HG03521 (cell line): ENCODE measurements around the gene CMKLR1.

ENCODE experiments used
- ATAC-seq: cut with Tn5 transposase; IDR thresholded peaks from one replicate; pipeline ENCODE4 v1.9.1; 2021; ENCODE audit warnings: mild to moderate bottlenecking, moderate library complexity; ENCODE audit not compliant: unreplicated experiment

The CMKLR1 gene

GRCh38 chr12:108338915-108339657 is at the start of gene CMKLR1:
Gene CMKLR1, minus strand, starts transcription at chr12:108339311. Its CDS starts 45,720 bp downstream, at chr12:108293591.
- no peak for ATAC-seq

GRCh38 chr12:108387771-108388170 is 48.7 kb upstream of the CMKLR1 start:
- ATAC-seq, result no peak

- ATAC-seq, result no peak
These were observed 47.7 kb upstream of the CMKLR1 start for GRCh38 chr12:108386709-108387360.

- no peak for ATAC-seq
These were observed 43.3 kb upstream of the CMKLR1 start for GRCh38 chr12:108382437-108382801.

GRCh38 chr12:108381787-108382436 is 42.8 kb upstream of the CMKLR1 start:
- ATAC-seq, result no peak

- ATAC-seq, result no peak
These were observed 41.3 kb upstream of the CMKLR1 start for GRCh38 chr12:108380382-108380781.

GRCh38 chr12:108379823-108380222 is 40.7 kb upstream of the CMKLR1 start:
- ATAC-seq, result no peak

- no peak for ATAC-seq
These were observed 39.8 kb upstream of the CMKLR1 start for GRCh38 chr12:108378926-108379325.

- no peak for ATAC-seq
These were observed 38.1 kb upstream of the CMKLR1 start for GRCh38 chr12:108377260-108377659.

- no peak for ATAC-seq
These were observed 37.0 kb upstream of the CMKLR1 start for GRCh38 chr12:108375986-108376663.

GRCh38 chr12:108374596-108375320 is 35.6 kb upstream of the CMKLR1 start:
- ATAC-seq, result no peak

- ATAC-seq, result no peak
These were observed 34.0 kb upstream of the CMKLR1 start for GRCh38 chr12:108373111-108373510.

- ATAC-seq, result no peak
These were observed 32.8 kb upstream of the CMKLR1 start for GRCh38 chr12:108371801-108372344.

GRCh38 chr12:108370415-108370814 is 31.3 kb upstream of the CMKLR1 start:
- ATAC-seq, result no peak

- no peak for ATAC-seq
These were observed 30.8 kb upstream of the CMKLR1 start for GRCh38 chr12:108369736-108370396.

GRCh38 chr12:108368089-108368488 is 29.0 kb upstream of the CMKLR1 start:
- no peak for ATAC-seq

GRCh38 chr12:108367436-108367835 is 28.3 kb upstream of the CMKLR1 start:
- ATAC-seq, result no peak

GRCh38 chr12:108365324-108365723 is 26.2 kb upstream of the CMKLR1 start:
- no peak for ATAC-seq

GRCh38 chr12:108364879-108365278 is 25.8 kb upstream of the CMKLR1 start:
- no peak for ATAC-seq

- ATAC-seq, result no peak
These were observed 24.5 kb upstream of the CMKLR1 start for GRCh38 chr12:108363565-108363964.
